Measurements from ENCODE around the gene PTX4.

GRCh38 chr16:1508494-1509187 is 19.9 kb upstream of the PTX4 start:
- no peak for TF ChIP-seq CTCF (IDR thresholded peaks at IDR 0.05; ENCODE audit: borderline replicate concordance, extremely low read depth, low read length, poor library complexity, severe bottlenecking)
- TF ChIP-seq EZH2 (IDR thresholded peaks at IDR 0.05; ENCODE audit: borderline replicate concordance, low read depth, low read length, severe bottlenecking), result no peak

Measured in DND-41 (cell line).